B cell (primary cell): Measurements from ENCODE around the gene KSR1.
A peak's percentile ranks its signal among the peaks of the same experiment; 100 is the strongest.

Experiments used
- EZH2 ChIP-seq: IDR thresholded peaks from 2 replicates; pipeline ENCODE4 v1.6.1; 2012; ENCODE audit warnings: borderline replicate concordance, low read depth, mild to moderate bottlenecking, moderate library complexity, low read length; ENCODE audit not compliant: insufficient read depth, poor library complexity, severe bottlenecking
- TF ChIP-seq, protein P1 (sequence below): fragments of 200-600 bp; IDR thresholded peaks from one replicate; pipeline ENCODE4 v1.8.0; 2022; ENCODE audit warnings: antibody characterized with exemption, mild to moderate bottlenecking

DNA sequence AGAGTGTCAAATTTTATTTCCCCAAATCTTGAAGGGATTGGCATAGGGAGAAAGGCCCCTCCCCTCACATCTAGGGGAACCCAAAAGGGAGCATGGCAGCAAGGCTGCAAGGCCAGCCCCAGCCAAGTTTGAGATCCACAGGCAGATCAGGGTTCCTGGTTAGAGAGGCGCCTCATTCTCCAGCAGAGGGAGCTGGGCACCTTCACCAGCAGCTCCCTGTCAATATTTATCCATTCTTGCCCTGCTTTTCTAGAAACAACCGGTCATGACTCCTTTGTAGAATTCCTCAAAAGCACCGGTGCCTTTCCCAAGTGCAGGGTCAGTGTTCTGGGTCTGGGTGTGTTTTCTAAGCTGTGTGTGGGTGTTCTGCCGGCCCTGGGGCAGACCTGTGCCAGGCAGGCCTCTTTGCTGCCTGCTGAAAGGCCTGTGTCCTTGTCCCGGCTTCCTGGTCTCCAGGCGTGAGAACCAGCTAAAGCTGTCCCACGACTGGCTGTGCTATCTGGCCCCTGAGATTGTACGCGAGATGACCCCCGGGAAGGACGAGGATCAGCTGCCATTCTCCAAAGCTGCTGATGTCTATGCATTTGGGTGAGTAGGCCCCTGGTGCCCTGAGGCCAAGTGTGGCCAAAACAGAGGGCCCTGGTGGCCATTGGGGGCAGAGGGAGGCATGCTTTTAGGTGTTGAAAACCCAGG is 153.5 kb downstream of the KSR1 start:
- TF ChIP-seq, protein P1, sequence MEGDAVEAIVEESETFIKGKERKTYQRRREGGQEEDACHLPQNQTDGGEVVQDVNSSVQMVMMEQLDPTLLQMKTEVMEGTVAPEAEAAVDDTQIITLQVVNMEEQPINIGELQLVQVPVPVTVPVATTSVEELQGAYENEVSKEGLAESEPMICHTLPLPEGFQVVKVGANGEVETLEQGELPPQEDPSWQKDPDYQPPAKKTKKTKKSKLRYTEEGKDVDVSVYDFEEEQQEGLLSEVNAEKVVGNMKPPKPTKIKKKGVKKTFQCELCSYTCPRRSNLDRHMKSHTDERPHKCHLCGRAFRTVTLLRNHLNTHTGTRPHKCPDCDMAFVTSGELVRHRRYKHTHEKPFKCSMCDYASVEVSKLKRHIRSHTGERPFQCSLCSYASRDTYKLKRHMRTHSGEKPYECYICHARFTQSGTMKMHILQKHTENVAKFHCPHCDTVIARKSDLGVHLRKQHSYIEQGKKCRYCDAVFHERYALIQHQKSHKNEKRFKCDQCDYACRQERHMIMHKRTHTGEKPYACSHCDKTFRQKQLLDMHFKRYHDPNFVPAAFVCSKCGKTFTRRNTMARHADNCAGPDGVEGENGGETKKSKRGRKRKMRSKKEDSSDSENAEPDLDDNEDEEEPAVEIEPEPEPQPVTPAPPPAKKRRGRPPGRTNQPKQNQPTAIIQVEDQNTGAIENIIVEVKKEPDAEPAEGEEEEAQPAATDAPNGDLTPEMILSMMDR = peak; percentile 28
- TF ChIP-seq EZH2 = no peak
